ENCODE measurements around the gene ABRACL.
"Not testable (repeated sequence)": the region's sequence is repeated elsewhere in the genome, so short reads cannot be mapped to it uniquely, and the experiment has no call there.

Gene ABRACL

DNA sequence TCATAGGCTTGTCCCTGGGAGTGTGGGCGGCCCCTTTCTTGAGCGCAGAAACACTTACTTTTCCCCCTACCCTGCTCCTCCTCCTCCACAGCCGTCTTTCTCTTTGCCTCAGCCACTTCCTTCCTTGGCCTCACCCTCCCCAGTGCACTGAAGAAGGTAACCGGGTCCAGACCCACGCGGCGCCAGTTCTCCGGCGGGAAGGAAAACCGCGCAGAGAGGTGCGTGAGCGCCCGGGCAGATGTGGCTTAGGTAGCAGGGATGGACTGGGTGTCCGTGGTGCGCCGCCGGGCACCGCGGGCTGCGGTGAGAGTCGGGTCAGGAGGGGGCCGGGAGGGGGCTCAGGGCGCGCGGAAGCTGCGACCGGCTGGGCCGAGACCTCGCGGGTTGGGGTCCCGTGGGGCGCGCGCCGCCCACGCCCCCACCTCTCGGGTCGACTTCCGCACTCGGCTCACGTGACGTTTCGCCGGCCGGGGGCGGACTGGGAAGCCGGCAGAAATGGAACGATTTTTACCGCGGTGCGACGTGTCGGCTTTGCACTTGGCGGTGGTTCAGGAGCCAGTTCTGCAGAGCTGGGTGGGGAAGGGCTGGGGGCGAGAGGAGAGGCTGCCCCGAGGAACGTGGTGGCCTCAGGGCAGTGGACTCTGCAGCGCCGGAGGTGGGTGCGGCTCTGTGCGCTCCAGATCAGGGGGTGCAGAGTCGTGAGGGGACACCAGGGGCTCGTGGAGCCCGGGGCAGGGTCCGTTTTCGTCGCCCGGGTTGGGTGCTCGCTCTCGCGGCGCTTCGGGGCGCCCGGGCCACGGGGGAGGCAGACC, at the start of gene ABRACL:
Gene ABRACL, plus strand, starts transcription at position 88 of the 812 bp plus-strand sequence. CDS start 5,416 bp downstream, outside the sequence.
- DNase-seq, result peak; percentile 8

DNA sequence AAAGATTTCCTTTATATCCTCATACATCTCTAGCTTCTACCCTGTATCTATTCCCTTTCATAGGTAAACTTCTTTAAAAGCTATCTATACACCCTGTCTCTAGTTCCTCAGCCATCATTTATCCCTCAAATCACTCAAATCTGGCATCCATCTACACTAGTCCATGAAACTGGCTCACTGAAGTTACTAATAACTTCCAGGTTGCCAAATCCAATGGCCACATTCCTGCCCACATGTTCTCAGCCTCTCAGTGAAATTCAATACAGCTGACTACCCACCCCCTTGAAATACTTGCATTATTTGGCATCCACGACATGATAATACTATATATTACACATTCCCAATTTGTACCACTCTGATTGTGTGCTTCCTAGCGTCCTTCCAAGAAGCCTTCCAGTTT, 49.2 kb upstream of the ABRACL start:
- no peak for DNase-seq

GRCh38 chr6:138979813-138980668, 48.5 kb upstream of the ABRACL start:
- no peak for DNase-seq

- no peak for DNase-seq
Measured at GRCh38 chr6:138981416-138981815, 47.1 kb upstream of the ABRACL start.

GRCh38 chr6:138986578-138986977, 42.0 kb upstream of the ABRACL start:
- no peak for DNase-seq

DNA sequence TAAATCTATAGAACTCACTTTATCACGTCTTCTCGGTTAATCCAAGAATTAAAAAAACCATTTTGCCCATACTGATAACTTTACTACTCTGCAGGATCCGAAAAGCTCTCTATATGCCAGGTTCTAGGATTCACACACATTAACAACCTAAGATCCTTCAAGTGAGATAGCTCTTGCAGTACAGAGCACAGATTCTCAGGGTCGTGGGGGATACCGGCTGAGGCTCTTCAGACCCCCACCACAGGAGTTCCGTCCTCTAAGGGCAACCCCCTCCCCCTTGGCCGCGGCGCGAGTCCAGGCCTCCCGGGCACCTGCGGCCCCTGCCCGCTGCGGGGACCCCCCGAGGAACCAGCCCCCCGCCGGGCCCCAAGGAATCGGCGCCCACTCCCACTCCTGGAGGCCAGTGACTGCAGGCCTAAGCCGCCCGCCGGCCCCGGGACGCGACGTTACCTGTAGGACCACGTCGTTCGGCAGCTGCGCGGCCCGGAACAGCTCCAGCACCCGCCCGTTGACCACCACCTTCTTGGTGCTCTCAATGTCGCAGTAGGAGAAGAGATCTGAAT, 41.4 kb upstream of the ABRACL start:
- DNase-seq, result no peak

GRCh38 chr6:138987643-138988468, 40.7 kb upstream of the ABRACL start, which contains the start of gene REPS1:
TSS of gene REPS1 (minus strand) at chr6:138988253. CDS start at chr6:138987682, 571 bp downstream.
- DNase-seq, result peak; percentile 68

DNA sequence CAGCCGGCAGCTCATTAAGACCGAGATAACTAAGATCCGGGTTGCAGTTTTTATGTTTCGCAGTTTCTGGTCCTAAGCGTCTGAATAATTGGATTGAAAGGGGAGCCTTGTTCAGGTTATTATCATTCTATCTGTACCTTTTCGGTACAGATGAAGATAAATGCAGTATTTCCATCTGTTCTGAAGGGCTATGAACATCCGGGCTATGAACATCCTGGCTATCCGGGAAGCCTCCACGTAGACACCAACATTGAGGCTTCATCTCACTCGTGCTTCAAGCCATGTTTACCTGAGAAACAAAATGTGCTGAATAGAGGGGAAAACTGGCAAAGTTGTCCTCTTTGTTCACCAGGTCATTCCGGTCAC, 40.1 kb upstream of the ABRACL start:
- no peak for DNase-seq

DNA sequence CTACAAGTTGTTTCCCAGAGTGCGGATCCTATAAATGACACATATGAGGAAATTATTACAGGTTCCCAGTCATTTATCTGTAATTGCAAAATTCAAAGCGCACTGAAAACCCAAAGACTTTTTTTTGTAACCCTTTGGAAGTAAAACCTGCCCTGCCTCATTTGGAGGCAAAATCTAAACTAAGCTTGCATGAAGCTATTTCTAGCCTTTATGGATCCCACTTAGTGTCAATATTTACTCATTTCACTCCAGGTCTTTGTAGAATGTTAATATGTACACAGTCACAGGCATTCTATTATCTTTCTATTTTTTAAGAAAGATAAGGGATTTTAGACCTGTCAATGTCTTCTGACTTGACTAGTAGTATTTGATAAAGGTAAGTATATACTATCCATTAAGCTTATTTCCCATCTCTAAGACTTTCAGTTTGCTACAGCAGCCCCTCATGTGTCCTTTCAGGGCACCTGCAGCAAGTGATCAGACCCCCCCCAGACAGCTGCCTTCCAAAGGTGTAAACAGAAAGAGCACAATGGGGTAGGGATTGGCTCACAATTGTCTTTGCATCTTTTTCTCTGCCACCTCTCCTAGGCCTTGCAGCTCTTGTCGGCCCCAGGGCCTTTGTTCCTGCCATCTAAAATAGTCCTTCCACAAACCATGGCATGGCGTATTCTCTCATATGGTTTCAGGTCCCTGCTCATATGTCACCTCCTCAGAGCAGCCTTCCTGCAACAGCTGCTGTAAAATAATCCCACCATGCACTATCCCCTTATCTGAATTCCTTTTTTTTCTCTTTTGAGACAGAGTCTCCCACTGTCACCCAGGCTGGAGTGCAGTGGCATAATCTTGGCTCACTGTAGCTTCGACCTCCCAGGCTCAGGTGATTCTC, 39.2 kb upstream of the ABRACL start:
- DNase-seq, result peak; percentile 35

GRCh38 chr6:138991206-138991605, 37.3 kb upstream of the ABRACL start:
- no peak for DNase-seq

GRCh38 chr6:138992965-138993364, 35.6 kb upstream of the ABRACL start:
- not testable (repeated sequence) for DNase-seq

DNA sequence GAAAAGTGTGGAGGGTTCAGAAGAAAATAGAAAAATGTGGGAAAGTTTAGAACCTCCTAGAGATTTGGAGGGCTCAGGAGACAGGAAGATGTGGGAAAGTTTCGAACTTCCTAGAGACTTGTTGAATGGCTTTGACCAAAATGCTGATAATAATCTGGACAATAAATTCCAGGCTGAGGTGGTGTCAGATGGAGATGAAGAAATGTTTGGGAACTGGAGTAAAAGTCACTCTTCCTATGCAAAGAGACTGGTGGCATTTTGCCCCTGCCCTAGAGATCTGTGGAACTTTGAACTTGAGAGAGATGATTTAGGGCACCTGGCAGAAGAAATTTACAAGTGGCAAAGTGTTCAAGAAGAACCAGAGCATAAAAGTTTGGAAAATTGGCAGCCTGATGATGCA, 35.1 kb upstream of the ABRACL start:
- DNase-seq, result not testable (repeated sequence)

DNA sequence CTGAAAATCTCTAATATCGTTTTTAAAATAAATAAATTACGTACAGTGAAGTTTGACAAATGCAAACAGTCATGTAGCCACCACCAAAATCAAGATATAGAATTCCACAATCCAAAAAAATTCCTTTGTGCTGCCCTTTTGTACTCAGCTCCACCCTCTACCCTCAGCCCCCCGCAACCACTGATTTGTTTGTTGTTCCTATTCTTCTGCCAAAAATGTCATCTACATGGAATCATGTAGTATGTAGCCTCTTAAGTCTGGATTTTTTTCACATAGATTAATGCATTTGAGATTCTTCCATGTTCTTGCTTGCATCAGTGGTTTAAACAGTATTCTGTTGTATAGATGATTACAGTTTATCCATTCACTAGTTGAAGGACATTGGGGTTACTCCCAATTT, 32.0 kb upstream of the ABRACL start:
- no peak for DNase-seq

DNA sequence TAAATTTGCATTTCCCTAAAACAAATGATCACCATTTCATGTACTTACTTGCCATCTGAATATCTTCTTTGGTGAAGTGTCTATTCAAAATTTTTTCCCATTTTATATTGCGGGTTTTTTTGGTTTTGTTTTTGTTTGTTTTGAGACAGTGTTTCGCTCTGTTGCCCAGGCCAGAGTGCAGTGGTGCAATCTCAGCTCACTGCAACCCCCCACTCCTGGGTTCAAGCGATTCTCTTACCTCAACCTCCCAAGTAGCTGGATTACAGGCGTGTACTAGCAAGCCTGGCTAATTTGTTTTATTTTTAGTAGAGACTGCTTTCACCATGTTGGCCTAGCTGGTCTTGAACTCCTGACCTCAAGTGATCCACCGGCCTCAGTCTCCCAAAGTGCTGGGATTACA, 31.4 kb upstream of the ABRACL start:
- no peak for DNase-seq

DNA sequence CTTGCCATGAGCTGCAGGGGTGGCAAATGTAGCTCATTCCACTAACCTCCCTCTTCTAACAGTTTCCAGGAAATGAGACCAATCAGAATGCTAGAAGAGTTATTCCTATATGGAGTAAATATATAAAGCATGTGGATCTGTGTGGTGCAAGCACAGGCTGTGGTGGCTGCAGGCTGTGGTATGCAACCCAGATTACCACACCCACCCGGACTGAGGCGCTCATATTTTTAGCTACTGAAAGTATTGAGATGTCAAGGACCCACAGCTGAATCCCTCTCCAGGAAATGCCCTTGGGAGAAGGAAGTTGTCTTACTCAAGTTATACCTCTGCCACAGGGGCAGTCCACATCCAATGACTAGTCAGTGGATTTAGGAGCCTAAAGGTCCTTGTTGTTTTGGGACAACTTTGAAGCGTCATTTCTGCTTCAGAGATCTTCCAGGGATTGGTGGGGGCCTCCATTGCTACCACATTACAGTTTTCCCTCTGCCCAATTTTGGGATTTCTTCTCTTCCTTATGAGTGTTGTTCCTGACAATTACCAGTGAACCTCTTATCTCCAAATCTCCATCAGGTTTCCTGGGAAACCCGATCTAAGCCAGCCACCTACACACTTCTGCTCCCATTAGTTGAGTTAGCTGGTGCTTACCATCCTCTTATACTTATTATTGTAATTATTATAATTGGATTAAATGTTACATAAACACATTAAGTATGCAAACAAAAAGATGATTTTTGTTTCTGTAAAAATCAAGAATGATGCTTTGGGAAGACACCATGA, 28.4 kb upstream of the ABRACL start:
- DNase-seq, result no peak

GRCh38 chr6:139003751-139004150, 24.8 kb upstream of the ABRACL start:
- no peak for DNase-seq

DNA sequence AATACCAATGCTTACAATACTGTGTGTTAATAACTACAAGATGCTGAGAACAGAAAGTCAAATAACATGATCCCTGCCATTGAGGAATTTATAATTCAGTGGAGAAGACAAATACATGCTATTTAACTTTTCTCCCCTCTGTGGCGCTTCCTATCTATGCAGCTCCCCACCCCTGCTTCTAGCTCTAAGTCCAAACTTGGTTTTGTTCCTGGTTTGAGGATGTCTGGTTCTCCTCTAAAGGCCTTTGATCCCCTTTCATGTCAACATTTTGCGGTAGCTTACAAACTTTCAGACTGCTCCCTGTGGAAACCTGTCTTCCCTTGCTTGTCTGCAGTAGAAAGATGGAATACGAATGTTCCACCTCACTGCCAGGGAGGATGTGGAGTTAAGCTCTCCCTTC, 22.1 kb upstream of the ABRACL start:
- no peak for DNase-seq

DNA sequence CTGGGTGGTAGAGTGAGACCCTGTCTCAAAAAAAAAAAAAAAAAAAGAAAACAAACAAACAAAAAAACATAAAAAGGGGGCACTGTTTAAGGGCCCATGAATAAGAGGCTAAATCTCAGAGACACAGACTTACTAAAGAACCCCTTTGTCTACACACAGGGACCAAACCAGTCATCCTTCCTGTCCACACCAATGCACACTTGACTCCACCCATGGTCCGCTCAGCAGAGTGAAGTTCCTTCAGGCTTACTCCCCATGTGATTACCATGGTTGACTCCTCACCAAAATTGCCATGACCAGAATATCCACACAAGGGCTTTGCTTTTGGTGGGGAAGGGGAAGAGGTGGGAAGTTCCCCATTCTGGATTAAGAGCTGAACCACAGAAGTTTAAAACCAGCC, 21.1 kb upstream of the ABRACL start:
- no peak for DNase-seq

GRCh38 chr6:139008117-139008516, 20.4 kb upstream of the ABRACL start:
- no peak for DNase-seq

GRCh38 chr6:139010674-139011073, 17.9 kb upstream of the ABRACL start:
- no peak for DNase-seq

- no peak for DNase-seq
Measured at GRCh38 chr6:139011980-139012379, 16.6 kb upstream of the ABRACL start.
